Posterior cingulate gyrus (tissue), 11 donors: ENCODE data around the gene PRDM16.

Source experiments
- DNase-seq, 10 donors: peaks; one replicate each; pipeline versions ENCODE4 v3.0.0 to v3.0.0-alpha.2; 2020 to 2021; ENCODE audit warnings: mixed read lengths in 3 of 10
- intact Hi-C: fragments of 100-400 bp; cut with DNase I; formaldehyde crosslinking; loops from one replicate; pipeline ENCODE4 v1.15.1; 2023

Gene PRDM16

DNA sequence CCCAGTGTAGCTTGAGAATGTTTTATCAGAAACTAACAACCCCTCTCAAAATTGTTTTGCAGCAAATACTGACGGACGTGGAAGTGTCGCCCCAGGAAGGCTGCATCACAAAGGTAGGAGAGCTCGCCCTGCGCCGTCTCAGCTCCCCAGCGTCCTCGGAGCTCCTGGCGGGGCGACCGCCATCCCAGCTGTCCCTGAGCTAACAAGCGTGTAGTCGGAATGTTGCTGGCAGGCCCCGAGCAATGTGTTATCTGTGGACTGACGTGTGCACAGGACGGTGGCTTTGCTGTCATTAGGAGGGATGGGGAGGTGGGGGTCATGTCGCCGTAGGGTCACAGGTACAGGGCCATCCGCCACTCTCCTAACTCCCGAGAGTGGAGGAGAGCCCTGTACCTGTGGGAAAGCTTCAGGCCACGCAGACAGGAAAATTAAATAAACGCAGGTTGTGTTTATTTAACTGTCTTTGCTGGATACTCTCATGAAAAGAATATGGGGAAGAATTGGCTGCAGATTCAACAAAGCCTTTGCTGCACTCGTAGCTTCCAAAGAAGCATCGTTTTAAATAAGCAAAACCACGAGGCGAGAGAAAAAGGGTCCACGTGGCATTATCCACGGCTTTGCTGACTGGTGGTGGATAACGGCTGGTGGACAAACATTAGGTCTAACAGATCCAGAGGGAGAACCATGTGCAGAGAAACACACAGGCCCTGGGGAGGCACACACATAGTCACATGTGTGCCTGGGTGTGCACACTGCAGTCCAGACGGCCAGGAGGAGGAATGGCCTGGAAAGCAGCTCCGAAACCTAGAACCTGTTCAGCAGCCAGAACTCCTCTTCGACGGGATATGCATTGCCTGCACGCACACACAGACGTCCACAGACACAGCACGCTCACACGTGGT lies 175.3 kb downstream of the PRDM16 start:
- intact Hi-C loops = no loop called here
- no peak for DNase-seq

DNA sequence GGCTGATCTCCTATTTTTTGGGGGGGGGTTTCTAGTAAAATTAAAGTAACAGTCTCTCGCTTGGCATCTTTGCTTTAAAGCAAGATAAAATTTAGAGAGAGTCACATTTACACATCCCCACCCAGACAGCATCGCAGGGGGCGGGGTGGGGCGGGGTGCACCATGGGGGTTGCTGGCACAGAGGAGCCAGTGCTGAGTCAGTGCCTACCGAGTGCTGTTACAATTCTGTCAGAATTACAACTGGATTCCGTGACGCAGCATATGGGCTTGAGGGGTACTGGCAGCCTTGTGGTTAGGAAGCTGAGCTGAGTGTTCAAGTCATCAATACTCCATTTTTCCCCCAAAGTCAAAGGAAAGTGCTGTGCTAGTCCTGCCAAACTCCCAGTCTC lies 175.9 kb downstream of the PRDM16 start:
- no peak for DNase-seq
- intact Hi-C loops = no loop called here

DNA sequence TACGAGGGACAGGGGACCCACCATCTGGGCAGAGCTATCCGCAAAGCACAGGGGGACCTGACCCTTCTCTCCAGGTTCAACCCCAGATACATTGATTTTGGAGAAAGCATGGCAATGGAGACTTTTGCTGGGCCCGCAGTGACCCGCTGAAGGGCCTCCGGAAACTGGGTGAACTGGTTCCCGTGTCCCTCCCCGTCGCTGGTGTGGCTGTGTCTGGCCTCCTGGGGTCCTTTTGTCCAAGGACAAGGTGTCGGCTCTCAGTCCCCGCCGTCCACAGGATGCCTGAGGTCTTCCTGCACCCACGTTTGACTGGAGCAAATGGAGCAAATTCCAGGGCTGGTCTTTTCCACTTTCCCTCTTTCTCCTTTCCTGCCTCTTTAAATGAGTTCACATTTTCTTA lies 176.3 kb downstream of the PRDM16 start:
- DNase-seq = no peak
- intact Hi-C loops = no loop called here

DNA sequence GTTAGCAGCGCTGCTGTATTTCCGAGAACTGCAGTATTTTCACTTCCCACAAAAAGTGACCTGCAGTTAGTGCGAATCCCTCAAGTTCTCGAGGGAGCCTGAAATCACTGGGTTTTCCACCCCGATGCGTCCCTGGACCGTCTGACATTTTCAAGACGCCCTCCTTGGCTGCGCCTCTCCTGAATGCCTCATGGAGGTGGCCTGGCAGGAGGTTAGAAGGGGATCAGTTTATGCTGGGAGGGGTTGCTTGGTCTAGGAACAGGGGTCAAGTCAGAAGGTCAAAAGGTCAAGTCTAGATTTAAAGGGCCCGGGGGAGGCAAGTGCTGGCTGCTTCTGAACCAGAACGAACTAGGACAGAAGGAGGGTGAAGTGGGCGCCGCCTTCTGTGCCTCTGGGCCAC lies 176.8 kb downstream of the PRDM16 start:
- no peak for DNase-seq
- intact Hi-C loops = no loop called here

DNA sequence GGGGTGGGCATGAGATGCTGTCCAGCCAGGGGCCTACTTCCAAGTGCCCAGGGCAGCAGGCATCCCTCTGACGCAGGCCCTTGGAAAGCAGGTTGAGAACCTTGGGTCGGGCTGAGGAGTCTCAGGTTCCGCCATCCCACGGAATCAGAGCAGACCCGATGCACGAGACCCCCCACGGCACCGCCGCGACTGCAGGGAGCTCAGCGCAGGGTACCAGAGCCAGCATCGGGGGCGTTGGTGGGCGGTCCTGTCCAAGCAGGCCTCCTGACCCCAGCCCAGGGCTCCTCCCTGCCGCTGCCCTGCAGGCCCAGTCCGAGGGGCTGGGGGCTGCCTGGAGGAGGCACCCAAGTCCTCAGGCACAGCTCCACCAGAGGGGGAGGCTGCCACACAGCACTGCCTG lies 177.2 kb downstream of the PRDM16 start:
- intact Hi-C loops = no loop called here
- DNase-seq = no peak

DNA sequence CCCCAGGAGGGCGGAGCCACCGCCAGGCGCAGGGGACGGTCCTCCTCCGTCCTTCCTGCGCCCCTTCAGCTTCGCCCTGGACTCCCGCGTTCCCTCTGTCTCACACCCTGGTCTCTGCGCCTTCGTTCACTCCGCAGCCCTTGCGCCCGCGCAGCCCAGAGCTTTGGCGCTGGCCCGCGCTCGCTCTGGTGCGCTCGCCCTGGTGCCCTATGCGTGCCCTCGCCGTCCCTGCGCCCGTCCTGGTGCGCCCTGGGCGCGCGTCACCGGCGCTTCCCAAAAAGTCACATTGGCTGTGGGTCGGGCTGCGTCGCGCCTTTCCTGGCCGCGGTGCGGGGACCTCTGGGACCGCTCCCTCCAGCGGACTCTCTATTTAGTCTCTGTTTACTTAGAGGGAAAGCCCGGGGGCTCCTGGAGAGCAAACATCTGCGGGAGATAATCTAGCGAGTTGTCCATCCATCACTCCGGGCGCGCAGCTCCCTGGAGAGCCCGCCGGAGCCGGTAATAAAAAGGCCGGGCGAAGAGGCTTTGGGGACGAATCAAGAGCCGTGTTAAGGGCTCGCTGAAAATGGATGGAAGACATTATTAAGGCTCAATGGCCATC lies 178.6 kb downstream of the PRDM16 start:
- intact Hi-C loops = no loop called here
- DNase-seq = no peak

DNA sequence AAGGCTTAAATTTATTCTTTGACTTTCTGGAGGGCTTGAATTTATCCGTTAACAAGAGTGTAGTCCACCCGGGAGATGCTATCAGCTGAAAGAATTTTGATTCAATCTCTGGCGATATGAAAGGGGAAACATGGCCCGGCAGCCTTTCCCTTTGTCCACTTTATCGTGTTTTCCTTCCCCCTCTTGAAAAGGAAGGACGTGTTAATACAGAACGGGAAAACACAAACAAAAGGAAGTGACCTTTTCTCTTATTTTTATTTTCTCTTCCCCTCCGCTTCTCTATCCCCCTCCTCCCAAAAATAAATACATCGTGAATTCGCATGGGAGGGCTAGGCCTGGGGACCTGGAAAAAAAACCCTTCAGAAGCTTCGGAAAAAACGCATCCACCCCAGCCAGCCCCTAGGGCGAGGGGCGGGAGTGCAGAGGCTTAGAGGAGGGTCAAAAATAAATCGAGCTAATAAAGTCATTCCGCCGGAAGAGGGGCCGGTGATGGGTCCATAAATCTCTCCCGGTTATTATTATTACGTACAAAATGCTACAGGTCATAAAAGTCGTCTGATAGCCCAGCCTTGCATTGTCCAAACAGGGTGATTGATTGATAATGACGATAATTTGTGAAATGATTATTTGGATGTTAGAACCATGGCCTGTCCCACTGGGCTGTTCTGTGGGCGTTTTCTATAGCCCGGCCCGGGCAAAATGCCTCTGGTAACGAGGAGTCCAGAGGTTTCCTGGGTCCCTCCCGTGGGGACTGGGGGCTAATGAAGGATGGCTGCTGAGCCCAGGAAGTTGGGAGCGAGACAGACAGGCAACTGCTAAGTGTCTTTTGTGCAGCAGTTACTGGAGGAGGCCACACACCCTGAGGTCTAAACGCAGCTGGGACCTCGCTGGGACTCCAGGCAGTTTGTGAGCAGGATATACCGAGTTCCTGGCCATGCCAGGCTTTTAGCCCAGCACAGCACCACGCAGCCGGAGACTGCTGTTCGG lies 179.4 kb downstream of the PRDM16 start:
- intact Hi-C loops = no loop called here
- DNase-seq = no peak

DNA sequence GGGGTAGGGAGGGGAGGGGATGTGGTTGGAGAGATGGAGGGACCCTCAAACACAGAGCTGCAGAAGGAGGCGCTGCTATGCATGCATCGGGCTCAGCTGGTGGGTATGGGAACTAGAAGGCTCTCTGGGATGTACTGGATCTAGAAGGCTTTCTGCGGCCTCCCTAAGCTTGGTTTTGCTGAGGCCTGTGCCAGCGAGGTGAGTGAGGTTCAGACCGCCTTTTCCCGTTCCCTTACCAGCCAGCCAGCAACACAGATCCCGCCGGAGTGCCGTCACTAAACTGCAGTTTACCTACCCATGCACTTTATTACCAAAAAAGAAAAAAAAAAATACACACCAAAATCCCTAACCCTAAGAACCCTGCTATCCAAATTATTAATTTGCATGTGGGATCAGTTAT lies 180.2 kb downstream of the PRDM16 start:
- DNase-seq = peak in 1 of 10 donors; percentile 70
- intact Hi-C loops = no loop called here

DNA sequence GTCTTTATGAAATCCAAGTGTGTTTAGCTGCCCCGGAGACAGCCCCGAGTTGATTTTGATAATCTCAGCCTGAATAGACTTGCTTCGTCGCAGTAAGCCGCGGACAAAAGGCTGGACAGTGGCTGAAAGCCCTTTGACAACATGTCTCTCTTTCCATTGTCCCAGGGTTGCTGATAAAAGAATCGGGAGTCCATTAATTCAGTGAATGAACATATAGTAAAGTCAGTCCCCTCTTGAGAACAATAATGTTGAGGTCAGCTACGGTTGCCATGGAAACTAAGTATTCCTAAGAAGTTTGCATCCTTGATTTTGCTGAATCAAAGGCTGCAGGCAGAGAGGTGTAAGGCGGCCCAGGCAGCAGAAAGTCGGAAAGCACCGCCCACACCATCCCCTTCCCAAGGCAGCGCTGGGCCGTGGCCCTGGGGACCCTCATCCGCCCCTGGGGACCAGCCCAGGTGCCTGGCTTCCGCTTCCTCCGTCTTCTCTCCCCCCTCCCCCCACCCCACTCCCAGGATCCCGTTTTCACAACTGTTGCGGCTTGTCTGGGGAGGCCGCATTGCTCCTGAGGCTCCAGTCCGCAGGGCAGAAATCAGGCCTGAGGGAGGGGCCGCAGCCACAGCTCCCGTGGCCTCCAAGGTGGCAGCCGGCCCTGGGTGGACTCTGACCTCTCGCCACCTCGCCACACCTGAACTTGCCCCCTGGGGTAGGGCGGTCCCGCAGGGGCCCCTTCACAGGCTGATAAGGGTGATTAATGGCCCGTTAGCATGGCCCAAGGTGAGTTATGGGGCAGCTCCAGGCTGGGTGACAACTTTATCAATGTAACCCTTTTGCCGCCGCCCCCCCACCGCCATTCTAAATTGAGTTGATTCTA lies 180.9 kb downstream of the PRDM16 start:
- intact Hi-C loops = no loop called here
- DNase-seq = no peak

DNA sequence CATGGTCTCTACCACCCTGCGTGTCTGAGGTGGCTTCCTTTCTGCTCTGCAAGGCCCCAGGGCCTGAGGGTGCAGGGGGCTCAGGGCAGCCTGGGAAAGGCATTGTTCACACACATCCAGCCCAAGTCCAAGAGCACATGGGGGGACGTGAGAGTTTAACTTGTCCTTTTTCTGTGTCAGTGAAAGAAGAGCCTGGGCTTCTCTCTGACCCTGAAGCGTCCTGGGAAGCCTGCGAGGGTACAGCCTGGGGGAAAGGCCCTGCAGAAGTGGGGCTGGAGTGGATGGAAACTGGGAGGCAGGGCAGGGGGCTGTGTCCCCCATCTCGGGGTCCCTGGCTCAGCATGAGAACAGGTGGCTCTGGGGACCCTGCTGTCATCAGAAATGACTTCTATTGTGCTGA lies 181.6 kb downstream of the PRDM16 start:
- no peak for DNase-seq
- intact Hi-C loops = no loop called here

DNA sequence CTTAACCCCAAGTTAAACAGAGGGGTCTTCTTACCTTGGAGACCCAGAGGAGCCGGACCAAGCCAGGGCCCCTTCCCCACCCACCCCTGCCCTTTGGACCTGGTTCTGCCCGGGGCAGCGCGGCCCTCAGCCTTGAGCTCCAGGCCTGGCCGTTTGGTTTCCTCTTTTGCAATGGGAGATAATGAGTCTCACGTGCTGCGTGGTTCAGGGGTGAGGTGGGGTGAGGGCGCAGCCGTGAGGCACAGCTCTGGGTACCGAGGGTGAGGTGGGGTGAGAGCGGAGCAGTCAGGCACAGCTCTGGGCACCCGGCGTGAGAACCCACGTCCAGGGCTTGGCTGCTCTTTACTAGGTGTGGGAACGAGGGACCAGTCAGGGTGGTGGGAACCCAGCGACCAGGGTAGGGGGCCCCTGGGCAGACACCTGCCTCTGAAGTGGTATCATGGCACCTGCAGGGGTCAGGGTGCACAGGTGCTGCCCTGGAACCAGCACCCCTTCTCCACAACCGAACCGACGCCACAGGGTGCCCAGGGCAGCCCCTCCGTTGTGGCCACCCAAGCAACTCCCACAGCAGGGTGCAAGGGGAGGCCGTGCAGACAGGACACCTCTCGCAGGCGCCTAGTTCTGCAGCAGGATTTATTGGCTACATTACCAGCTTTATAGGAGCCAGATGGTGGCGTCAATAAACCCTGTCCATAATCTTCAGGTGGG lies 182.2 kb downstream of the PRDM16 start:
- intact Hi-C loops = no loop called here
- DNase-seq = no peak

DNA sequence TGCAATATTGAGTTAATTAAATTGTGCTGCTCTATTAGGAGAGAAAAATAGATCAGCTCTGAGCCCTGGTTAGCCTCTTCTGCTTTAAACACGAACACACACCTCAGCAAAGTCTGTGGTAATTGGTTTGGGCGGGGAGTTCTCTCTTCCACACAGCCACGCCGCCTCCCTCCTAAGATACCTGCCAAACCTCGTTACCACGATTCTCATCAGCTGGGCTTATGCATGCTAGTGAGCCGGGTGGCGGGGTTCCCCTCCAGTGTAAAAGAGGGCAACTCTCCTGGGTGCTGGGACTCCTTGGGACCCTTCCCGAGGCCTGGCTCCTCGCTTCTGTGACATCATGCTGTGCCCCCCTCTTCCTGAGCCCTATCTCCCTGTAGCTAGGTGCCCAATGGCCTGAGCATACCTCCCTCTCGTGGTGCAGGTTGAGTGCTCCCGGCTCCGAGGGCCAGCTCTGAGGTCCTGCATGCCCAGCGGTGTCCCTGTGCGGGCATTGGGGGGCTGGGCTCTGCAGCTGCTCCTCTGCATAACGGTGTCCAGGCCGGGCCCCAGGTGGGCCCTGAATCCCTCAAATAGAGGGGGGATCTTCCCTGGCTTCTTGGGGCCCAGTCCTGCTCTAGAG lies 182.9 kb downstream of the PRDM16 start:
- intact Hi-C loops = no loop called here
- DNase-seq = no peak

DNA sequence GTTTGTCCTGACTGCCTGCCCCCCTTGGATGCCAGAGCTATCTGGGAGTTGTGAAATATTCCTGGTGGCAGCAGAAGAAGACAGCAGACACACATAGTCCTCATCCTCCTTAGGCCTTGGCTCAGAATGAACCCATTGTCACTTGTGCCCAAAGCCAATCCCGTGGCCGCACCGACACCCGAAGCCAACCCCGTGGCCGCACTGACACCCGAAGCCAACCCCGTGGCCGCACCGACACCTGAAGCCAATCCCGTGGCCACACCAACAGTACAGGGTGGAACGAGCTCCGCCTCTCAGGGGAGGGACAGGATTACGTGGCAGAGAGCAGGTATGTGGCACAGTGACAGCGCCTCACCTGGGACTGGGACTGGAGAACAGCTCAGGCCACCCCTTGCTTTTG lies 186.7 kb downstream of the PRDM16 start:
- intact Hi-C loops = no loop called here
- DNase-seq = no peak

DNA sequence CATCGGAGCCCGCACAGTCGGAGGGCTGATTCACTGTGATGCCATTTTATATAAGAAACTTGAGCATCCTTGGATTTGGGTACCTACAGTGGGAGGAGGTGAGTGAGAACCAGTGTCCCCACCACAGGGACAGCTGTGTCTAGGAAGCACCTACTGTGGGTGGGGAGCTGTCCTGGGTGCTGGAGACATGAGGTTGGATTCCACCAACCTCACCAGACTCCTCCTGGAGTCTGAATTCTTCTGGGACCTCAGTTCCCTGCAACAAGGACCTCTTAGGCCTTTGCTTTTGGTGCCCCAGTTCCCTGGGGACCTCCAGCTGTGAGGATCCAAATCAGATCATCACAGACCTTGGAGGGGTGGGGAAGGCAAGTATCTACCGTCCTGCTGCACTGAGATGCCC lies 188.8 kb downstream of the PRDM16 start:
- intact Hi-C loops = no loop called here

DNA sequence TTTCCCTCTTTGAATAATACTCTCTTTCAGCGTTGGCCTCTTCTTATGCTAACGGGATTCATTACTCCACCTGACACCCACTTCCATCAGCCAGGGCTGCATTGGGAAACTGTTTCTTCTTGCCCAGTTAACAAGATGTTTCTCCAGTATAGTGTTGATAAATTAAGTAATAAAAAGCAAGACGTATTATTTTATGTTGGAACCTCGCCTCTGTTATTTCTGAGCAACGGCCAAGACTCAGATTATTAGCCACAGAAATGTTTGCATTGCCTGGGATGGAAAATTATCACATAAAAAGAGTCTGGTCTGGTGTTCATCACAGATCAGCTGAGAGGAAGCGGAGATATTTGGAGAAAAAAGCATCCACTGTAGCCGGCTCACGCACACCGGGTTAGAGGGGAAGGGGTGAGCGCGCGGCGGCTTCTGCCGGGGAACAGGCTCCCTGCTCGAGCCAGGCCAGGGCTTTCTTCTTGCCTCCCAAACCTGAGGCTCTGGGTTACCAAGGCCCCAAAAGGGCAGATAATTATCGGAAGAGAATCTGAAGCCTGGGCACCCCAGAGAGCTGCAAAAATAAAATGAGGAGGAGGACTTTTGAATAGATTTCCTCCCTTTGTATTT lies 189.5 kb downstream of the PRDM16 start:
- intact Hi-C loops = no loop called here

More for the DNA sequence above, 188.8 kb downstream of the PRDM16 start:
- DNase-seq = peak in 1 of 10 donors; percentile 35

DNA sequence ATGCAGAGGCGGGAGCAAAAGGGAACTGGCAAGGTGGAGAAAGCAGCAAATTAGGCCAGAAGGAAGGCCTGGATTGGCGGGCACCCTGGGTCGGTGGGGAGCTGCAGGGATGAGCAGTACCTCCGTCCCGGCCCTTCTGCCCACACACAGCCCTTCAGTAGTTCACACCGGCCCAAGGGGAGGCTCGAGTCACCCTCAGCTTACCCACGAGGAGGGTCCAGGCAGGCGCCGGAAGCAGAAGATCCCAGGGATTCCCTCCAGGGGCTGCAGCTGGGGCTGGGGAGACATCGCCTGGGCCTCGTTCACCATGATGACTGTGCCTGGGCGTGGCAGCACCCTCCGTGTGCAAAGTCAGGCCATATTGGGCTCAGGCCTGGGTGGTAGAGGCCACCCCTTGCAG lies 190.0 kb downstream of the PRDM16 start:
- intact Hi-C loops = no loop called here
- DNase-seq = peak in 1 of 10 donors; percentile 70

More for the DNA sequence above, 189.5 kb downstream of the PRDM16 start:
- DNase-seq = peak in 1 of 10 donors; percentile 70

DNA sequence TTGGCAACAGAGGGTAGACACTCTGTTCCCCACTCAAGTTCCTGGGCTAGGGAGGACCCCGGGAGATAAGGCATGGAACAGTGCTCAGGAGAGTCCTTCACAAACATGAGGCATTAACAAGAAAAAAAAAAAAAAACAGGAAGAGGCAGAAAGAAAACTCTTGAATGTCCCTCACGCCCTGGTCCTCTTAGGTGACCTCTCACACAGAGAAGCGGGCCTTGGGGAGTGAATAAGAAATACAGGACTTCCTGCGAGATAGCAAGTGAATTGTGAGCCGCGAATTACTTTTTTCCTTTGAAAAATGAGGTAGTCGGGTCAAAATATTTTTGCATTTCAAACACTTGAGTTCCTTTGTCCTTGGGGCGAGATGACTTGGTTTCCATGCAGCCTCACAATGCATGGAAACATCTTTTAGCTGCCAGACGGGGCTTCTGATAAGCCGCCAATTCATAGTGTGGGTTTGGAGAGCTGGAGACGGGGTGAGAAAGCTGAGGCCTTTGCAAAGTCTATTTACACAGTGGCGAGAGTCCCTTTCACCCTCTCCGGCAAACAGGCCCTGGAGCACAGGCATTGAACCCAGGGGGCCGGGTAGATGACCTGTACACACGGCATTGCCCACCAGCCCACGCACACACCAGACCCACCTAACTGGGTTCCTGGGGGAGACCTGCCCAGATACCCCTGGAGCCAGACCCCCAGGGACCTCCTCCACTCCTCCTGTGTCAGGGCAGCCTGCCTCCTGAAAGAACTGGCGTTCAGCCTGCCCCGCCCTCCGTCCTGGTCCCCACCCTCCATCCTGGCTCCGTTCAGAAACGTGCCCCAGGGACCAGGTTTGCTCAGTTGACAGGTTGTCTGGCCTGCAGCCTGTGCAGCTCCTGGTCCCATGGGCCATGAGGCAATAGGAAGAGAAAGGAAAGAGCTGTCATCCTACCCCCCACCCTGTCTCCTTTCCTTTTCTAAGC lies 192.3 kb downstream of the PRDM16 start:
- intact Hi-C loops = no loop called here

More for the DNA sequence above, 192.3 kb downstream of the PRDM16 start:
- peak in 1 of 10 donors; percentile 47 for DNase-seq
